ENCODE measurements around the gene PIF1.

PIF1 gene

GRCh38 chr15:64843991-64844390, 18.5 kb upstream of the PIF1 start:
- no peak overlapping the region for H2AFZ ChIP-seq (ENCODE audit: low read length)
- no peaks in the 10 kb centered on the region for H3K9me3 ChIP-seq (ENCODE audit: insufficient read depth, low read depth, low read length)
- H3K9ac ChIP-seq (ENCODE audit: low read depth, low read length, poor library complexity, severe bottlenecking) = peak overlapping the region; percentile 95
- H3K27me3 ChIP-seq (ENCODE audit: insufficient read depth, low read length, poor library complexity, severe bottlenecking) = no peaks in the 10 kb centered on the region
- peak overlapping the region; percentile 95 for H3K4me2 ChIP-seq (ENCODE audit: low read depth, low read length, poor library complexity, severe bottlenecking)
- peaks cover 4% of the 10 kb centered on the region; the same call in 1 of the 2 replicates for H3K36me3 ChIP-seq (ENCODE audit: insufficient read depth, low read length)
- H3K9me2 ChIP-seq (replicated peaks; ENCODE audit: low read depth, low read length) = no peaks in the 10 kb centered on the region
- H3K79me2 ChIP-seq (ENCODE audit: insufficient read depth, low read length) = peaks cover 78% of the 10 kb centered on the region
- peaks cover 75% of the 10 kb centered on the region for H3K4me1 ChIP-seq (ENCODE audit: insufficient read depth, low read length, poor library complexity, severe bottlenecking)
- 0 out of 2 replicates have a peak, but pooled peaks cover 3% of the 10 kb centered on the region for H3F3A ChIP-seq (ENCODE audit: low read depth)
- H4K20me1 ChIP-seq (ENCODE audit: insufficient read depth, low read length, poor library complexity, severe bottlenecking) = peaks cover 46% of the 10 kb centered on the region
- H3K4me3 ChIP-seq (ENCODE audit: low read length, poor library complexity, severe bottlenecking) = peak overlapping the region; percentile 95
- TF ChIP-seq EZH2phosphoT487 (IDR thresholded peaks at IDR 0.05; ENCODE audit: borderline replicate concordance) = no peak
- TF ChIP-seq, protein P1, sequence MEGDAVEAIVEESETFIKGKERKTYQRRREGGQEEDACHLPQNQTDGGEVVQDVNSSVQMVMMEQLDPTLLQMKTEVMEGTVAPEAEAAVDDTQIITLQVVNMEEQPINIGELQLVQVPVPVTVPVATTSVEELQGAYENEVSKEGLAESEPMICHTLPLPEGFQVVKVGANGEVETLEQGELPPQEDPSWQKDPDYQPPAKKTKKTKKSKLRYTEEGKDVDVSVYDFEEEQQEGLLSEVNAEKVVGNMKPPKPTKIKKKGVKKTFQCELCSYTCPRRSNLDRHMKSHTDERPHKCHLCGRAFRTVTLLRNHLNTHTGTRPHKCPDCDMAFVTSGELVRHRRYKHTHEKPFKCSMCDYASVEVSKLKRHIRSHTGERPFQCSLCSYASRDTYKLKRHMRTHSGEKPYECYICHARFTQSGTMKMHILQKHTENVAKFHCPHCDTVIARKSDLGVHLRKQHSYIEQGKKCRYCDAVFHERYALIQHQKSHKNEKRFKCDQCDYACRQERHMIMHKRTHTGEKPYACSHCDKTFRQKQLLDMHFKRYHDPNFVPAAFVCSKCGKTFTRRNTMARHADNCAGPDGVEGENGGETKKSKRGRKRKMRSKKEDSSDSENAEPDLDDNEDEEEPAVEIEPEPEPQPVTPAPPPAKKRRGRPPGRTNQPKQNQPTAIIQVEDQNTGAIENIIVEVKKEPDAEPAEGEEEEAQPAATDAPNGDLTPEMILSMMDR (conservative IDR thresholded peaks at IDR 0.05; ENCODE audit: low read length) = no peak

GRCh38 chr15:64842986-64843561, 17.6 kb upstream of the PIF1 start:
- H3K79me2 ChIP-seq (ENCODE audit: insufficient read depth, low read length) = peaks cover 71% of the 10 kb centered on the region
- no peaks in the 10 kb centered on the region for H3K9me2 ChIP-seq (replicated peaks; ENCODE audit: low read depth, low read length)
- peaks cover 76% of the 10 kb centered on the region for H3K4me1 ChIP-seq (ENCODE audit: insufficient read depth, low read length, poor library complexity, severe bottlenecking)
- TF ChIP-seq, protein P1 (conservative IDR thresholded peaks at IDR 0.05; ENCODE audit: low read length) = no peak
- no peak for TF ChIP-seq EZH2phosphoT487 (IDR thresholded peaks at IDR 0.05; ENCODE audit: borderline replicate concordance)
- H2AFZ ChIP-seq (ENCODE audit: low read length) = no peak overlapping the region
- no peaks in the 10 kb centered on the region for H3K27me3 ChIP-seq (ENCODE audit: insufficient read depth, low read length, poor library complexity, severe bottlenecking)
- H3K4me3 ChIP-seq (ENCODE audit: low read length, poor library complexity, severe bottlenecking) = peak overlapping the region; percentile 95
- H3K9me3 ChIP-seq (ENCODE audit: insufficient read depth, low read depth, low read length) = no peaks in the 10 kb centered on the region
- peaks cover 41% of the 10 kb centered on the region for H4K20me1 ChIP-seq (ENCODE audit: insufficient read depth, low read length, poor library complexity, severe bottlenecking)
- H3K36me3 ChIP-seq (ENCODE audit: insufficient read depth, low read length) = no peaks in the 10 kb centered on the region
- H3K4me2 ChIP-seq (ENCODE audit: low read depth, low read length, poor library complexity, severe bottlenecking) = peak overlapping the region; percentile 95
- 0 out of 2 replicates have a peak, but pooled peaks cover 3% of the 10 kb centered on the region for H3F3A ChIP-seq (ENCODE audit: low read depth)
- peak overlapping the region; percentile 95 for H3K9ac ChIP-seq (ENCODE audit: low read depth, low read length, poor library complexity, severe bottlenecking)

- no peak overlapping the region for H2AFZ ChIP-seq (ENCODE audit: low read length)
- no peaks in the 10 kb centered on the region for H3K9me2 ChIP-seq (replicated peaks; ENCODE audit: low read depth, low read length)
- H3K27me3 ChIP-seq (ENCODE audit: insufficient read depth, low read length, poor library complexity, severe bottlenecking) = no peaks in the 10 kb centered on the region
- H3K9ac ChIP-seq (ENCODE audit: low read depth, low read length, poor library complexity, severe bottlenecking) = peak overlapping the region; percentile 95
- no peaks in the 10 kb centered on the region for H3K9me3 ChIP-seq (ENCODE audit: insufficient read depth, low read depth, low read length)
- H3K36me3 ChIP-seq (ENCODE audit: insufficient read depth, low read length) = no peaks in the 10 kb centered on the region
- peaks cover 63% of the 10 kb centered on the region for H3K79me2 ChIP-seq (ENCODE audit: insufficient read depth, low read length)
- H3K4me1 ChIP-seq (ENCODE audit: insufficient read depth, low read length, poor library complexity, severe bottlenecking) = peaks cover 75% of the 10 kb centered on the region
- H3K4me3 ChIP-seq (ENCODE audit: low read length, poor library complexity, severe bottlenecking) = peak overlapping the region; percentile 95
- peak overlapping the region; percentile 95 for H3K4me2 ChIP-seq (ENCODE audit: low read depth, low read length, poor library complexity, severe bottlenecking)
- TF ChIP-seq, protein P1 (conservative IDR thresholded peaks at IDR 0.05; ENCODE audit: low read length) = no peak
- TF ChIP-seq EZH2phosphoT487 (IDR thresholded peaks at IDR 0.05; ENCODE audit: borderline replicate concordance) = no peak
- H3F3A ChIP-seq (ENCODE audit: low read depth) = peaks cover 5% of the 10 kb centered on the region; the same call in 1 of the 2 replicates
- H4K20me1 ChIP-seq (ENCODE audit: insufficient read depth, low read length, poor library complexity, severe bottlenecking) = peaks cover 38% of the 10 kb centered on the region
These were observed 16.9 kb upstream of the PIF1 start for GRCh38 chr15:64842096-64842939.

All from Loucy (cell line).